Stimulated activated CD4-positive, alpha-beta T cell treated with anti-CD3 and anti-CD28 coated beads, TNF-alpha, amount 100 ng/mL, for 4 hours (primary cell): ENCODE data around the gene PLXDC1.
"Not testable (repeated sequence)": the region's sequence is repeated elsewhere in the genome, so short reads cannot be mapped to it uniquely, and the experiment has no call there.

Experiments used
- DNase-seq, 3 experiments: peaks; one replicate each; pipeline ENCODE4 v3.0.0-alpha.2; 2020; ENCODE audit warnings: low read depth in 3 of 3

PLXDC1 gene

GRCh38 chr17:39181303-39181702 is 29.9 kb upstream of the PLXDC1 start:
- no peak for DNase-seq

GRCh38 chr17:39178536-39178935 is 27.1 kb upstream of the PLXDC1 start:
- DNase-seq, result no peak

- no peak for DNase-seq
Observed at GRCh38 chr17:39177256-39177655, 25.8 kb upstream of the PLXDC1 start.

GRCh38 chr17:39175695-39176093 is 24.3 kb upstream of the PLXDC1 start:
- DNase-seq, result no peak

GRCh38 chr17:39174920-39175694 is 23.7 kb upstream of the PLXDC1 start:
- peak; percentile 53 to 66 (median 53) for DNase-seq

GRCh38 chr17:39173526-39174274 is 22.3 kb upstream of the PLXDC1 start:
- no peak for DNase-seq

GRCh38 chr17:39173080-39173479 is 21.6 kb upstream of the PLXDC1 start:
- DNase-seq, result no peak

GRCh38 chr17:39171933-39172332 is 20.5 kb upstream of the PLXDC1 start:
- no peak for DNase-seq

- DNase-seq, result no peak
Observed at GRCh38 chr17:39170558-39170957, 19.1 kb upstream of the PLXDC1 start.

GRCh38 chr17:39170109-39170508 is 18.7 kb upstream of the PLXDC1 start:
- DNase-seq, result no peak

GRCh38 chr17:39169518-39169917 is 18.1 kb upstream of the PLXDC1 start:
- no peak for DNase-seq

GRCh38 chr17:39169101-39169500 is 17.7 kb upstream of the PLXDC1 start:
- no peak for DNase-seq

- DNase-seq, result not testable (repeated sequence)
Observed at GRCh38 chr17:39168503-39168902, 17.1 kb upstream of the PLXDC1 start.

- no peak for DNase-seq
Observed at GRCh38 chr17:39167476-39167875, 16.0 kb upstream of the PLXDC1 start.

- DNase-seq, result no peak
Observed at GRCh38 chr17:39166437-39167335, 15.2 kb upstream of the PLXDC1 start.

GRCh38 chr17:39165841-39166349 is 14.5 kb upstream of the PLXDC1 start, which contains the start of gene ARL5C:
Gene ARL5C (minus strand): TSS chr17:39166161. CDS start chr17:39165760, 401 bp downstream.
- no peak for DNase-seq

GRCh38 chr17:39165178-39165840 is 13.9 kb upstream of the PLXDC1 start:
- no peak for DNase-seq

GRCh38 chr17:39164675-39165143 is 13.3 kb upstream of the PLXDC1 start:
- DNase-seq, result peak; percentile 53 to 54 (median 54)

- no peak for DNase-seq
Observed at GRCh38 chr17:39161962-39162361, 10.5 kb upstream of the PLXDC1 start.

- DNase-seq, result no peak
Observed at GRCh38 chr17:39158623-39159022, 7.2 kb upstream of the PLXDC1 start.

- DNase-seq, result no peak
Observed at GRCh38 chr17:39156491-39156890, 5.1 kb upstream of the PLXDC1 start.
